ENCODE measurements around the gene CCDC186.

DNA sequence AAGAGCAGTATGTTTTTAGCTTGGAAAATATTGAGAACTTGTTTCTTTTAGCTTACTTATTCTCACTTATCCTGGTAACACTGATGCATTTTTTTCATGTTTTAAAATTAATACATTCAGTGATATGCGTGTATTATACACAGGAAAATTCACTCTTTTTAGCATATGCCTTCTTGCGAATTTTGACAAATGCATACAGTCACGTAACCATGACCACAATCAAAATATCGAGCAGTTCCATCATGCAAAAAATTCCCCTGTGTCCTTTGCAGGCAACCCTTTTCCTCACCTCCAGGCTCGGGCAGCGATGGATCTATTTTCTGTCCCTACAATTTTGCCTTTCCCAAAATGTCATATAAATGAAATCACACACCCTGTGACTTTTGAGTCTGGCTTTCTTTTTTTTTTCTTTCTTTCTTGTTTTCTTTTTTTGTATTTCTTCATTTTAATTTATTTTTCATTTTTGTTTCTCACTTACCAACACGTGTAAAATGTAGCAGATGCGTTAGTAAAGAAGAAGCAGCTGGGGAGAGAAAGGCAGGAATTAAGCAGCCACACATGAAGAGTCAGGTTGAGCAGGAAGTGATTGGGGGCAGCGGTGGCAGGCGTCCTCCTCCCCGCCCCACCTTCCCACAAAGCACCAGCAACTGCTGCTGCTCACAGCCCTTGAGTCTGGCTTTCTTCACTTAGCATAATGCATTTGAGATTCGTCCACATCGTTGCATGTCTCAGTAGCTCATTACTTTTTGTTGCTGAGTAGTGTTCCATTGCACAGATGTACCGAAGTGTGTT, 100.4 kb downstream of the CCDC186 start:
- TF ChIP-seq, protein P1, sequence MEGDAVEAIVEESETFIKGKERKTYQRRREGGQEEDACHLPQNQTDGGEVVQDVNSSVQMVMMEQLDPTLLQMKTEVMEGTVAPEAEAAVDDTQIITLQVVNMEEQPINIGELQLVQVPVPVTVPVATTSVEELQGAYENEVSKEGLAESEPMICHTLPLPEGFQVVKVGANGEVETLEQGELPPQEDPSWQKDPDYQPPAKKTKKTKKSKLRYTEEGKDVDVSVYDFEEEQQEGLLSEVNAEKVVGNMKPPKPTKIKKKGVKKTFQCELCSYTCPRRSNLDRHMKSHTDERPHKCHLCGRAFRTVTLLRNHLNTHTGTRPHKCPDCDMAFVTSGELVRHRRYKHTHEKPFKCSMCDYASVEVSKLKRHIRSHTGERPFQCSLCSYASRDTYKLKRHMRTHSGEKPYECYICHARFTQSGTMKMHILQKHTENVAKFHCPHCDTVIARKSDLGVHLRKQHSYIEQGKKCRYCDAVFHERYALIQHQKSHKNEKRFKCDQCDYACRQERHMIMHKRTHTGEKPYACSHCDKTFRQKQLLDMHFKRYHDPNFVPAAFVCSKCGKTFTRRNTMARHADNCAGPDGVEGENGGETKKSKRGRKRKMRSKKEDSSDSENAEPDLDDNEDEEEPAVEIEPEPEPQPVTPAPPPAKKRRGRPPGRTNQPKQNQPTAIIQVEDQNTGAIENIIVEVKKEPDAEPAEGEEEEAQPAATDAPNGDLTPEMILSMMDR (IDR thresholded peaks at IDR 0.05) = no peak
- no peak for TF ChIP-seq POLR2A (IDR thresholded peaks at IDR 0.05)
